ENCODE measurements around the gene SCN3B. TPM values are rescaled to one million over a fixed set of nuclear protein-coding genes. Genes with fewer than 3 reads are reported as not detected.

Gene SCN3B
- total RNA-seq, 1 donor from 2014 or later = 3.2 TPM

DNA sequence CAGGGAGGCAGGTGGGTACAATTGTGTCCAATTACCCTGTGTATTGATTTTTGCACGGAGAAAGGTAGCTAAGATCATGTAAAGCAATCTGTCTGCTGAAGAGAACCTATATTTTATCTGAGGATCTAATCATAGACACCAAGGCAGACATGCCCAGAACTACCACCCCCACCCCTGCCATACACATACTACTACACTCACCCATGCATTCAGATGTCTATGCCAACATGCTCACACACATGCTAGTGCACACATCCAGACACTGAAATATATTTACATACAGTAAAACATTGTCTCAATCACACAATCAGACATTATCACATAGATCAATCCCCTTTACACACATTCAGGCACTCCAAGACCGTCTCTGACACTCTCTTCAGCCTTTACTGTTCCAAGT, 1.8 kb downstream of the SCN3B start:
- no peaks in the 10 kb centered on the region for H3K9me3 ChIP-seq
- H3K27me3 ChIP-seq = no peaks in the 10 kb centered on the region
- no peak for TF ChIP-seq POLR2A (IDR thresholded peaks at IDR 0.05)
- TF ChIP-seq POLR2AphosphoS5 (IDR thresholded peaks at IDR 0.05; ENCODE audit: insufficient read depth in 1 of 2, low read depth in 1 of 2) = no peak
- TF ChIP-seq CTCF (IDR thresholded peaks at IDR 0.05) = no peak
- no peaks in the 10 kb centered on the region for H3K36me3 ChIP-seq
- H3K27ac ChIP-seq = no peak overlapping the region
- peaks cover 20% of the 10 kb centered on the region for H3K4me1 ChIP-seq
- H3K4me3 ChIP-seq = no peak overlapping the region
- no peak for DNase-seq (ENCODE audit: extremely low spot score in 2 of 2)
- intact Hi-C loops (cut with DNase I) = no loop called here

- DNase-seq (ENCODE audit: extremely low spot score in 2 of 2) = no peak
- Histone ChIP-seq H3K36me3 (no peaks in the 10 kb centered on the region), H3K27ac (no peak overlapping the region), H3K4me3 (no peak overlapping the region), H3K9me3 (no peaks in the 10 kb centered on the region), H3K4me1 (peaks cover 20% of the 10 kb centered on the region), H3K27me3 (no peaks in the 10 kb centered on the region)
- intact Hi-C loops (cut with DNase I) = no loop called here
- TF ChIP-seq POLR2A (IDR thresholded peaks at IDR 0.05) (no peak), CTCF (IDR thresholded peaks at IDR 0.05) (no peak), POLR2AphosphoS5 (IDR thresholded peaks at IDR 0.05; ENCODE audit: insufficient read depth in 1 of 2, low read depth in 1 of 2) (no peak)
These were observed 3.5 kb downstream of the SCN3B start for GRCh38 chr11:123650901-123651300.

- Histone ChIP-seq H3K36me3 (no peaks in the 10 kb centered on the region), H3K4me1 (no peaks in the 10 kb centered on the region), H3K27ac (no peak overlapping the region), H3K27me3 (no peaks in the 10 kb centered on the region), H3K9me3 (no peaks in the 10 kb centered on the region), H3K4me3 (no peak overlapping the region)
- no peak for TF ChIP-seq CTCF (IDR thresholded peaks at IDR 0.05)
- no peak for TF ChIP-seq POLR2AphosphoS5 (IDR thresholded peaks at IDR 0.05; ENCODE audit: insufficient read depth in 1 of 2, low read depth in 1 of 2)
- no peak for TF ChIP-seq POLR2A (IDR thresholded peaks at IDR 0.05)
- DNase-seq (ENCODE audit: extremely low spot score in 2 of 2) = no peak
- intact Hi-C loops (cut with DNase I) = no loop called here
These were observed 9.0 kb downstream of the SCN3B start for GRCh38 chr11:123645286-123645975.

- Histone ChIP-seq H3K27ac (no peak overlapping the region), H3K4me1 (no peaks in the 10 kb centered on the region), H3K4me3 (no peak overlapping the region), H3K36me3 (no peaks in the 10 kb centered on the region), H3K27me3 (no peaks in the 10 kb centered on the region), H3K9me3 (no peaks in the 10 kb centered on the region)
- intact Hi-C loops (cut with DNase I) = no loop called here
- no peak for TF ChIP-seq POLR2AphosphoS5 (IDR thresholded peaks at IDR 0.05; ENCODE audit: insufficient read depth in 1 of 2, low read depth in 1 of 2)
- no peak for TF ChIP-seq POLR2A (IDR thresholded peaks at IDR 0.05)
- TF ChIP-seq CTCF (IDR thresholded peaks at IDR 0.05) = no peak
- no peak for DNase-seq (ENCODE audit: extremely low spot score in 2 of 2)
These were observed 12.0 kb downstream of the SCN3B start for GRCh38 chr11:123642435-123642834.

GRCh38 chr11:123641495-123641840, 13.0 kb downstream of the SCN3B start:
- Histone ChIP-seq H3K27me3 (no peaks in the 10 kb centered on the region), H3K27ac (no peak overlapping the region), H3K9me3 (no peaks in the 10 kb centered on the region), H3K4me1 (no peaks in the 10 kb centered on the region), H3K36me3 (no peaks in the 10 kb centered on the region), H3K4me3 (no peak overlapping the region)
- intact Hi-C loops (cut with DNase I) = no loop called here
- TF ChIP-seq POLR2A (IDR thresholded peaks at IDR 0.05) = no peak
- TF ChIP-seq POLR2AphosphoS5 (IDR thresholded peaks at IDR 0.05; ENCODE audit: insufficient read depth in 1 of 2, low read depth in 1 of 2) = no peak
- TF ChIP-seq CTCF (IDR thresholded peaks at IDR 0.05) = no peak
- no peak for DNase-seq (ENCODE audit: extremely low spot score in 2 of 2)

Data from vagina (tissue), 2 donors.